Measurements from ENCODE around the gene IL18.

The IL18 gene

DNA sequence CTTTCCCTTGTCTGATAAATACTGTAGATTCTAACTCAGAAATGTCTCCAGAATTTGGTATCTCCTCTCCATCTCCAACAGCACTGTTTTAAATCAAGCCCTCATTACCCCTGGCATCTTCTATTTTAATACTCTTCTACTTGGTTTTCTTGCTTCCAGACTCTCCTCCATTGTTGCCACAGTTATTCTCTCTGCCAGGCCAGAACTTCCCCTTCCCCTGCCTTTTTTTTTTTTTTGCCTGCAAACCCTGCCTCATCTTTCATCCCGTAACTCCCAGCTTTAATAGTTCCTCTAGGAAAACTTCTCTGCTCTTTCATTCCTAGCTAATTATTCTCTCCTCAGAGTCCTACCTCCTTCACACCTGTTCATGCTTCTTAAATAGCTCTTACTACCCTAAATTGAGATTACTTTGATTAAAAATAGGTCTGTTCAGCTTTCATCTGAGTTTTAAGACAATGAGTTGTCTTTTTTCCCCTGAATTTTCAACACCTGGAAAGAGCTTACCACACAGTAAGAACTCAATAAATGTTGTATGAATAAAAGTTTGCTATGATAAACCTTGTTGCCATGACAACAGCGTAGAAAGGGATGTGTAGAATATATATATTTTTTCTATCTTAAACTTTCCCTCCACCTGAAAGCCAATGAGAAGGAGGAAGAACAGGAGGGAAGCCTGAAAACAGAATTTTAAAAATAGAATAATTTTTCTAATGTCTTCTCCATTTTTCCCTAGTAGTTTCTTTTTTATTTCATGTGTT, 3.6 kb downstream of the IL18 start:
- Histone ChIP-seq H3K4me1 (ENCODE audit: control insufficient read depth in 5 of 5, insufficient read depth in 5 of 5, low read length in 5 of 5) (peaks cover 0 to 18% (median 15%) of the 10 kb centered on the region in 5 donors), H3K27ac (ENCODE audit: low read depth, low read length) (no peak overlapping the region), H3K27me3 (ENCODE audit: control insufficient read depth in 5 of 5, insufficient read depth in 4 of 5, low read length in 5 of 5) (no peaks in the 10 kb centered on the region), H3K4me3 (ENCODE audit: low read depth in 1 of 5, low read length in 5 of 5) (no peak overlapping the region), H3K9me3 (ENCODE audit: control insufficient read depth in 5 of 5, low read length in 5 of 5) (no peaks in the 10 kb centered on the region), H3K36me3 (ENCODE audit: control insufficient read depth in 5 of 5, insufficient read depth in 5 of 5, low read length in 5 of 5) (no peaks in the 10 kb centered on the region), H3K9ac (ENCODE audit: low read length in 5 of 5) (no peak overlapping the region)

DNA sequence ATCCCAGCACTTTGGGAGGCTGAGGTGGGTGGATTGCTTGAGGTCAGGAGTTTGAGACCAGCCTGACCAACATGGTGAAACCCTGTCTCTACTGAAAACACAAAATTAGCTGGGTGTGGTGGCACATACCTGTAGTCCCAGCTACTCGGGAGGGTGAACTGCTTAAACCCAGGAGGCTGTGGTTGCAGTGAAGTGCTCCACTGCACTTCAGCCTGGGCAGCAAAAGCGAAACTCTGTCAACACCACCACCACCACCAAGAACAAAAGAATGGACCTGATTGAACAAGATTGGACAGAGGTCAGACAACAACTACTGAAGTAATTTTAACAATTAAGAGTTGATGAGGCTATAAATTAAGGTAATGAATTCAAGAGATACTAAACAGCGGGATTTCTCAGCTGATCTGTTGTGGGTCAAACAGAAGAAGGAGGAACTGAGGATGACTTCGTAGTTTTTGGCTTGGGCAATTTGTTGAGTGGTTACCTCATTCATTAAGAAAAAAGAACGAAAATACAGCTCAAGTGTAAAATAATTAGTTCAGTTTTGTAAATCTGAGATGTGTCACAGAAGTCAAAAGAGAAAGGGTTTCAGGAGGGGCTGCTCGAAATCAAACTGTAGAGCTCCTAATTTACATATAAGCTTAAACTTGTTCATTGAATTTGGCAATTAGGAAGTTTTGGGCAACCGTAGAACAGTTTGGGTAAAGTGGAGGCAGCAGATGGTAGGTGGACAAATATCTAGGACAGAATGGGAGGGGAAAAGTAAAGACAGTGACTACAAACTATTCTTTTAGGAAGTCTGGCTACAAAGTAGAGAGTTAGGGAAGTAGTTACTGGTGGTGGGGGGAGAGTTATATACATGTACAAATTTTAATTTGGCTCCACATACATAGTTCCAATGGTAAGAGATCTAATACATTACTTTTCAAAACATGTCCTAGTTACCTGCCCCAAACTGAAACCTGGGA, 4.5 kb downstream of the IL18 start:
- Histone ChIP-seq H3K9me3 (ENCODE audit: control insufficient read depth in 5 of 5, low read length in 5 of 5) (no peaks in the 10 kb centered on the region), H3K27me3 (ENCODE audit: control insufficient read depth in 5 of 5, insufficient read depth in 4 of 5, low read length in 5 of 5) (no peaks in the 10 kb centered on the region), H3K9ac (ENCODE audit: low read length in 5 of 5) (no peak overlapping the region), H3K36me3 (ENCODE audit: control insufficient read depth in 5 of 5, insufficient read depth in 5 of 5, low read length in 5 of 5) (peaks cover 0 to 3% (median 0%) of the 10 kb centered on the region in 5 donors), H3K4me3 (ENCODE audit: low read depth in 1 of 5, low read length in 5 of 5) (no peak overlapping the region), H3K27ac (ENCODE audit: low read depth, low read length) (no peak overlapping the region), H3K4me1 (ENCODE audit: control insufficient read depth in 5 of 5, insufficient read depth in 5 of 5, low read length in 5 of 5) (peaks cover 0 to 18% (median 15%) of the 10 kb centered on the region in 5 donors)

DNA sequence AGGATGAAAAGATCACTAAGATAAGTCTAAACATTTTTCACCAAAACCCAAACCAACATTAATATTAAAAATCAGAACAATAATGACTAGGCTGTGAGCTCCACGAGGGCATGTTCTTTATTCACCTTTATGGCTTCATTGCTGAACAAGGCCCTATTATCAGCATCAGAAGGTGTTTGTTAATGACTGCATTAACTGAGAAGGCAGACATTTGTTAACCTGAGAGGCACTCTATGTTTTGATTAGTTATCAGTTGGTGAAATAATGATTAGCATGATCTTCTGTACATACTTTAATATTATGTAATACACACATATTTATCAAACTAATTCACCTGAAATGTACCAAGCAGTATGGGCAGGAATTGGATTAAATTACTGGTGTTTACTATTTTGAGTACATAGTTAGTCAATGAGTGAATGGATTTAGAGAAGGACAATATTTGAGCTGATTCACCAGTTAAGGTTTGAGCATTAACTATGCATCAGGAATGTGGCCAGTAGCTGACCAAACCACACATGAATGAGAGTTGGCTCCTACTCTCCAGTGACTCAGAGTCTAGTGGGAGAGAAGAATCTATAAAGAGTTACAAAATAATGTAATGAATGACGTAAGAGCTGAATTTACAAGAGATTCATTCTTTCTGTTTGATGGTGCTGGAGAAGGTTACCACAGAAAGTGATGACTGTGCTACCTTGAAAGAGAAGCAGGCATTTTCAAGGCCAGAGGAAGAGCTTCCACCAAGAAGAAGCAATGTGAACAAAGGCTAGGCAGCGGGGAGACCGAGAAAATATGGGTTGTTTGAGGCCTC, 6.7 kb downstream of the IL18 start:
- no peak overlapping the region for H3K9ac ChIP-seq (ENCODE audit: low read length in 5 of 5)
- no peak overlapping the region for H3K27ac ChIP-seq (ENCODE audit: low read depth, low read length)
- peaks cover 0 to 15% (median 10%) of the 10 kb centered on the region in 5 donors for H3K4me1 ChIP-seq (ENCODE audit: control insufficient read depth in 5 of 5, insufficient read depth in 5 of 5, low read length in 5 of 5)

DNA sequence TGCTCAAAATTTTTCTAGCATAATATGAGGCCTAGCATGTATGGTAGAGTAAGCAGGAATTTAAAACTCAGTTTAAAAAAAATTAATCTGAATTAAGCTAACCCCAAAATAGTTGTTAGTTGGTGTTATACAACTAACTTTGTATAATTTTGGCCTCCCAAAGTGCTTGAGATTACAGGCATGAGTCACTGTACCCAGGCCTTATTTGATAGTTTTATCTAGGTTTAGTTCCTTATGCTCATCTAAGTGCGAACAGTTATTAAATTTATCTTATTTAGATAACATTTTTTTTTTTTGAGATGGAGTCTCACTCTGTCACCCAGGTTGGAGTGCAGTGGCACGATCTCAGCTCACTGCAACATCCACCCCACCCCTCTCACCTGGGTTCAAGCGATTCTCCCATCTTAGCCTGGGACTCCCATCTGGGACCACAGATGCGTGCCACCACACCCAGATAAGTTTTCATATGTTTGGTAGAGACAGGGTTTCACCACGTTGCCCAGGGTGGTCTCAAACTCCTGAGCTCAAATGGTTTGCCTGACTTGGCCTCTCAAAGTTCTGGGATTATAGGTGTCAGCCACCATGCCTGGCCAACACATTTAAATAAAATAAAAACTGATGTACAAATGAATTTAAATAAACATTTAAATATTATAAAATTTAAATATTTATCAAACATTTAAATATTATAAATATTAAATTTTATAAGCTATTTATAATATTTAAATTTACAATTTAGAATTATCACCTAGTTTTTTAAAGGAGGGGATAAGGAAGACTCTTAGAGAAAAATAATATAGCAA, 7.5 kb downstream of the IL18 start:
- H3K27ac ChIP-seq (ENCODE audit: low read depth, low read length), result no peak overlapping the region
- H3K9ac ChIP-seq (ENCODE audit: low read length in 5 of 5), result no peak overlapping the region
- H3K4me1 ChIP-seq (ENCODE audit: control insufficient read depth in 5 of 5, insufficient read depth in 5 of 5, low read length in 5 of 5), result peaks cover 0 to 14% (median 7%) of the 10 kb centered on the region in 5 donors
- no peaks in the 10 kb centered on the region for H3K9me3 ChIP-seq (ENCODE audit: control insufficient read depth in 5 of 5, low read length in 5 of 5)
- H3K36me3 ChIP-seq (ENCODE audit: control insufficient read depth in 5 of 5, insufficient read depth in 5 of 5, low read length in 5 of 5), result peaks cover 0 to 3% (median 0%) of the 10 kb centered on the region in 5 donors
- no peak overlapping the region for H3K4me3 ChIP-seq (ENCODE audit: low read depth in 1 of 5, low read length in 5 of 5)
- H3K27me3 ChIP-seq (ENCODE audit: control insufficient read depth in 5 of 5, insufficient read depth in 4 of 5, low read length in 5 of 5), result no peaks in the 10 kb centered on the region

More for the DNA sequence above, 6.7 kb downstream of the IL18 start:
- Histone ChIP-seq H3K27me3 (ENCODE audit: control insufficient read depth in 5 of 5, insufficient read depth in 4 of 5, low read length in 5 of 5) (no peaks in the 10 kb centered on the region), H3K36me3 (ENCODE audit: control insufficient read depth in 5 of 5, insufficient read depth in 5 of 5, low read length in 5 of 5) (peaks cover 0 to 3% (median 0%) of the 10 kb centered on the region in 5 donors), H3K4me3 (ENCODE audit: low read depth in 1 of 5, low read length in 5 of 5) (no peak overlapping the region), H3K9me3 (ENCODE audit: control insufficient read depth in 5 of 5, low read length in 5 of 5) (no peaks in the 10 kb centered on the region)

DNA sequence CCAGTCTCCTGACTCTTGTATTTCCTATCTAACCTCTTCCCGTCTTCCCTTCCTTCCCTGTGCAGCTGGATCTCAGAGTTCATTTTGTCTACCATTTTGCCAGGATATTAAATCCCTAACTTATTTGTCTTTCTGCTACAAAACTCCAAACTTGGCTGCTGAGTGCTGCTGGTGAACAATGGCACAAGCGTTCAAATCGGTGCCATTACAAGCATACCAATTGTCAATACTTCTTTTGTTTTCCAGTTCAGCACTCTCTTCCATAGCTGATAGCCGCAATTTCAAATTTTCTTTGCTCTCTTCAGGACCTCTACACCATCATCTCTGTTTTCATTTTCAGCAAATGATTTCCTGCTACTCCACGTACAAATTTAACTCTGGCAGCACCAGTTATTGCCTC, 13.4 kb downstream of the IL18 start:
- no peak overlapping the region for H3K4me3 ChIP-seq (ENCODE audit: low read depth in 1 of 5, low read length in 5 of 5)
- H3K27ac ChIP-seq (ENCODE audit: low read depth, low read length), result no peak overlapping the region
- H3K9ac ChIP-seq (ENCODE audit: low read length in 5 of 5), result no peak overlapping the region
- H3K4me1 ChIP-seq (ENCODE audit: control insufficient read depth in 5 of 5, insufficient read depth in 5 of 5, low read length in 5 of 5), result no peaks in the 10 kb centered on the region
- no peaks in the 10 kb centered on the region for H3K27me3 ChIP-seq (ENCODE audit: control insufficient read depth in 5 of 5, insufficient read depth in 4 of 5, low read length in 5 of 5)
- no peaks in the 10 kb centered on the region for H3K9me3 ChIP-seq (ENCODE audit: control insufficient read depth in 5 of 5, low read length in 5 of 5)
- peaks cover 0 to 4% (median 0%) of the 10 kb centered on the region in 5 donors for H3K36me3 ChIP-seq (ENCODE audit: control insufficient read depth in 5 of 5, insufficient read depth in 5 of 5, low read length in 5 of 5)

DNA sequence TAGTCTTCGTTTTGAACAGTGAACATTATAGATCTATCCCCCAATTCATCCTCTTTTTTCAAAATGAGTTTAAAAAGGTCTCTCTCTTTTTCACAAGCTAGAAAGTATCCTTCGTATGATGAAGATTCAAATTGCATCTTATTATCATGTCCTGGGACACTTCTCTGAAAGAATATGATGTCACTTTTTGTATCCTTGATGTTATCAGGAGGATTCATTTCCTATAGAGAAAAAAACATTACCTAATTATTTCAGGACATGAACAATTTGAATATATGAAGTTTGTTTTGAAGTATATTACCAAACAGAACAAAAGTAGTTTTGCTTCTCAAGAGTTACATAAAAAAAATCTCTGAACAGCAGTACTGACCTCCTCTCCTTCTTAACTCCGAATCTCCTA, 20.3 kb downstream of the IL18 start:
- Histone ChIP-seq H3K27ac (ENCODE audit: low read depth, low read length) (no peak overlapping the region), H3K27me3 (ENCODE audit: control insufficient read depth in 5 of 5, insufficient read depth in 4 of 5, low read length in 5 of 5) (no peaks in the 10 kb centered on the region), H3K9ac (ENCODE audit: low read length in 5 of 5) (no peak overlapping the region), H3K9me3 (ENCODE audit: control insufficient read depth in 5 of 5, low read length in 5 of 5) (peaks cover 0 to 6% (median 0%) of the 10 kb centered on the region in 5 donors), H3K4me1 (ENCODE audit: control insufficient read depth in 5 of 5, insufficient read depth in 5 of 5, low read length in 5 of 5) (no peaks in the 10 kb centered on the region), H3K36me3 (ENCODE audit: control insufficient read depth in 5 of 5, insufficient read depth in 5 of 5, low read length in 5 of 5) (peaks cover 0 to 8% (median 0%) of the 10 kb centered on the region in 5 donors), H3K4me3 (ENCODE audit: low read depth in 1 of 5, low read length in 5 of 5) (no peak overlapping the region)

DNA sequence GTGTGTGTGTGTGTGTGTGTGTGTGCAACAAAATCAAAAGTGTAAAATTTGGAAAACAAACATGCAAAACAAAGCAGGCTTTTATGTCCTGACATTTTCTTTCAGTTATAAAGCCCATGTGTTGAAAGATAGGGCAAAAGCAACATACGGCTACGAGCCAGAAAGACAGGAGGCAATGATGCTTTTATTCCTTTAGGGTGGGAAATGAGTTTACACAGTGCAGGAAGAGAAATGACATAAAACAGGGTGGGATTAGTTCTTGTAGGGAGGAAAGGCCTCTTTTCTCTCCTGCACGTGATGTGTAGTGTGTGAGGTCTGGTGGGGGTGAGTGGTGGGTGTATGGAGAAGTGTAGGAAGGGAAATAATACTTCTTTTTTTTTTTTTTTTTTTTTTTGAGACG, 29.4 kb downstream of the IL18 start:
- Histone ChIP-seq H3K36me3 (ENCODE audit: control insufficient read depth in 5 of 5, insufficient read depth in 5 of 5, low read length in 5 of 5) (no peaks in the 10 kb centered on the region), H3K27me3 (ENCODE audit: control insufficient read depth in 5 of 5, insufficient read depth in 4 of 5, low read length in 5 of 5) (no peaks in the 10 kb centered on the region), H3K9me3 (ENCODE audit: control insufficient read depth in 5 of 5, low read length in 5 of 5) (no peaks in the 10 kb centered on the region), H3K9ac (ENCODE audit: low read length in 5 of 5) (no peak overlapping the region), H3K27ac (ENCODE audit: low read depth, low read length) (no peak overlapping the region), H3K4me3 (ENCODE audit: low read depth in 1 of 5, low read length in 5 of 5) (no peak overlapping the region), H3K4me1 (ENCODE audit: control insufficient read depth in 5 of 5, insufficient read depth in 5 of 5, low read length in 5 of 5) (no peaks in the 10 kb centered on the region)

DNA sequence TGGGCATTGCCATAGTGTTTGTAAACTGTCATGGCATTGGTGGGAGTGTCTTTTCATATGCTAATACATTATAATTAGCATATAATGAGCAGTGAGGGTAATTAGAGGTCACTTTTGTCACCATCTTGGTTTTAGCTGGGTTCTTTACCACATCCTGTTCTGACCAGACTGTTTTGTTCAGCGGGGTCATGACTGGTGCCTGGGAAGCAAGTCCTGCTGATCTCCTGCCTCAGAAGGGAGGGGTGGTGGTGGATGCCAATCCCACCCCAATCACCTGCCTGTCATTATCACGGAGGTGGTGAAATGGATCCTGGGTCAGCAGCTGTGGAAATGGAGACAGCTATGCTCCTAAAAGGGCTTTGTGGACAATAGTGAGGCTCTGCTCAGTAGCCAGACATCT, 31.2 kb downstream of the IL18 start:
- Histone ChIP-seq H3K4me3 (ENCODE audit: low read depth in 1 of 5, low read length in 5 of 5) (no peak overlapping the region), H3K4me1 (ENCODE audit: control insufficient read depth in 5 of 5, insufficient read depth in 5 of 5, low read length in 5 of 5) (peaks cover 0 to 8% (median 0%) of the 10 kb centered on the region in 5 donors), H3K36me3 (ENCODE audit: control insufficient read depth in 5 of 5, insufficient read depth in 5 of 5, low read length in 5 of 5) (no peaks in the 10 kb centered on the region), H3K27ac (ENCODE audit: low read depth, low read length) (no peak overlapping the region), H3K9ac (ENCODE audit: low read length in 5 of 5) (no peak overlapping the region), H3K27me3 (ENCODE audit: control insufficient read depth in 5 of 5, insufficient read depth in 4 of 5, low read length in 5 of 5) (no peaks in the 10 kb centered on the region), H3K9me3 (ENCODE audit: control insufficient read depth in 5 of 5, low read length in 5 of 5) (no peaks in the 10 kb centered on the region)

DNA sequence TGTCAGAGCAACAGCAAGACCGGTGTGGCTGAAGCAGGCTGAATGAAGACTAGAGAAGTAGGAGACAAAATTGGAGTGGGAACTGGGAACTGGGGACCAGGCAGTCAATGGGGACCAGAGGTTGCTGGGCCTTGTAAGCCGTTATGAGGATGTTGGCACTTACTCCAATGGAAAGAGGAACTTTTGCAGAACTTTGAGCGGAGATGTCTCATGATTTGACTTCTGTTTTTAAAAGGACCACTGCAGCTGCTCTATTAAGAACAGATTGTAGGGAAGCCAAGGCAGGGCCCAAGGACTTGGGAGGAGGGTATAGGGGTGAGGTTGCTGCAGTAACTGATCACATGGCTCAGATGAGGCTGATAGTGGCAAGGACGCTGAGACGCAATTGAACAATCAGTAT, 34.2 kb downstream of the IL18 start:
- Histone ChIP-seq H3K9ac (ENCODE audit: low read length in 5 of 5) (no peak overlapping the region), H3K27ac (ENCODE audit: low read depth, low read length) (no peak overlapping the region), H3K4me3 (ENCODE audit: low read depth in 1 of 5, low read length in 5 of 5) (no peak overlapping the region), H3K27me3 (ENCODE audit: control insufficient read depth in 5 of 5, insufficient read depth in 4 of 5, low read length in 5 of 5) (no peaks in the 10 kb centered on the region), H3K4me1 (ENCODE audit: control insufficient read depth in 5 of 5, insufficient read depth in 5 of 5, low read length in 5 of 5) (peaks cover 0 to 8% (median 0%) of the 10 kb centered on the region in 5 donors), H3K9me3 (ENCODE audit: control insufficient read depth in 5 of 5, low read length in 5 of 5) (no peaks in the 10 kb centered on the region), H3K36me3 (ENCODE audit: control insufficient read depth in 5 of 5, insufficient read depth in 5 of 5, low read length in 5 of 5) (no peaks in the 10 kb centered on the region)
